Measurements from ENCODE around the gene DENND2A. TPM values are rescaled to one million over a fixed set of nuclear protein-coding genes. Genes with fewer than 3 reads are reported as not detected.
"Not testable (repeated sequence)": the region's sequence is repeated elsewhere in the genome, so short reads cannot be mapped to it uniquely, and the experiment has no call there.

Gene DENND2A
- total RNA-seq, 6 experiments from 2014 or later, result 0.50 to 0.99 (median 0.58) TPM

DNA sequence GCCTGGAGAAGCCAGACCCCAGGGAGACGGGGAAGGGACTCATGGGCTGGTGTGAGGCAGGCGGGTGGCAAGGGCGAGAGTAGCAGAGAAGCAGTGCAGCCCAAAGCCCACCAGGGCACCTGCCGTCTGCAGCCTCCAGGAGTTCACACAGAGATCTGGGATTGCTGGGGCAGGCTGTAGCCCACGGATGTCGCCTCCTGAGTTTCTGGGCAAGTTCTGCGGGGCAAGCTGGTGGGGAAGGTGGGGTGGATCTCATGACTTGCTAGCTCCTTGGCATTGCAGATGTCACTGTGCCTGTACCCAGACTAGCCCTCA, 38.2 kb upstream of the DENND2A start:
- Mint-ChIP-seq H3K27me3 (ENCODE audit: insufficient read depth) (no peaks in the 10 kb centered on the region; the same call in 1 of the 2 replicates), H3K36me3 (ENCODE audit: low read depth) (peaks cover 12% of the 10 kb centered on the region), H3K4me3 (no peak overlapping the region), H3K4me1 (ENCODE audit: low read depth) (peaks cover 20% of the 10 kb centered on the region), H3K9me3 (no peaks in the 10 kb centered on the region), H3K27ac (no peak overlapping the region)
- DNase-seq, result no peak
- TF ChIP-seq, protein P1, sequence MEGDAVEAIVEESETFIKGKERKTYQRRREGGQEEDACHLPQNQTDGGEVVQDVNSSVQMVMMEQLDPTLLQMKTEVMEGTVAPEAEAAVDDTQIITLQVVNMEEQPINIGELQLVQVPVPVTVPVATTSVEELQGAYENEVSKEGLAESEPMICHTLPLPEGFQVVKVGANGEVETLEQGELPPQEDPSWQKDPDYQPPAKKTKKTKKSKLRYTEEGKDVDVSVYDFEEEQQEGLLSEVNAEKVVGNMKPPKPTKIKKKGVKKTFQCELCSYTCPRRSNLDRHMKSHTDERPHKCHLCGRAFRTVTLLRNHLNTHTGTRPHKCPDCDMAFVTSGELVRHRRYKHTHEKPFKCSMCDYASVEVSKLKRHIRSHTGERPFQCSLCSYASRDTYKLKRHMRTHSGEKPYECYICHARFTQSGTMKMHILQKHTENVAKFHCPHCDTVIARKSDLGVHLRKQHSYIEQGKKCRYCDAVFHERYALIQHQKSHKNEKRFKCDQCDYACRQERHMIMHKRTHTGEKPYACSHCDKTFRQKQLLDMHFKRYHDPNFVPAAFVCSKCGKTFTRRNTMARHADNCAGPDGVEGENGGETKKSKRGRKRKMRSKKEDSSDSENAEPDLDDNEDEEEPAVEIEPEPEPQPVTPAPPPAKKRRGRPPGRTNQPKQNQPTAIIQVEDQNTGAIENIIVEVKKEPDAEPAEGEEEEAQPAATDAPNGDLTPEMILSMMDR (IDR thresholded peaks at IDR 0.05), result no peak

DNA sequence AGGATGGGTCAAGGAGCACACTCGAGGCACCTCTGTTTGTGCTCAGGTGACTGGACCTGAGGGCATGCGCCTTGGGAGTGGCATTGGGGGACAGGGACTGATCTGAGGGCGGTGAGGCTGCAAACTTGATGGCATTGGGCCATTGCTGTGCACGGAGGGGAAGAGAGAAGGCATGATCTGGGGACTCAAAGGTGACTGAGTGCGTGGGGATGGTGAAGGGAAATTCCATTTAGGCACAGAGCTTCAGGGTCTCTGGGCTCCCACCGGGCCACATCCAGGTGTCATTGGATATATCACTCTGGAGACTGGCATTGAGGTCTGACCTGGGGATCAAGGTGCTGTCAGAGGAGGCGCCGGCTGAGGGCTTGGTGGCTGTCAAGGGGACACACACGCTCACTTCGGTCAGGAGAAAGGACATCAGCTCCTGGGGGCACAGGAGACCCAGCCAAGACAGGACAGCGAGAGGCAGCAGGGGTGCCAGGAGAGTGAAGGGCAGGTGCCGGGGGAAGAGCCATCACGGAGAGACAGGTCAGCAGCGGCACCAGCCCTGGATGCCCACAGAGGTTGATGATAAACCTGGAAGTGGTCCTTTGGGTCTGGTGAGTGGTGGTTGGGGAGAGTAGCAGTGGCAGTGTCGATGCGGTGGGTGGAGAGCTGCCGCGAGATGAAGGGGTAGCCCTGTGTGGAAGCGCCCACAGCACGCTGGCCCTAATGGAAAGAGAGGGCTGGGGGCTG, 37.6 kb upstream of the DENND2A start:
- Mint-ChIP-seq H3K36me3 (ENCODE audit: low read depth) (peaks cover 12% of the 10 kb centered on the region), H3K9me3 (no peaks in the 10 kb centered on the region), H3K27me3 (ENCODE audit: insufficient read depth) (no peaks in the 10 kb centered on the region; the same call in 1 of the 2 replicates), H3K27ac (no peak overlapping the region), H3K4me3 (no peak overlapping the region), H3K4me1 (ENCODE audit: low read depth) (peaks cover 24% of the 10 kb centered on the region)
- TF ChIP-seq, protein P1 (IDR thresholded peaks at IDR 0.05), result no peak
- DNase-seq, result no peak

DNA sequence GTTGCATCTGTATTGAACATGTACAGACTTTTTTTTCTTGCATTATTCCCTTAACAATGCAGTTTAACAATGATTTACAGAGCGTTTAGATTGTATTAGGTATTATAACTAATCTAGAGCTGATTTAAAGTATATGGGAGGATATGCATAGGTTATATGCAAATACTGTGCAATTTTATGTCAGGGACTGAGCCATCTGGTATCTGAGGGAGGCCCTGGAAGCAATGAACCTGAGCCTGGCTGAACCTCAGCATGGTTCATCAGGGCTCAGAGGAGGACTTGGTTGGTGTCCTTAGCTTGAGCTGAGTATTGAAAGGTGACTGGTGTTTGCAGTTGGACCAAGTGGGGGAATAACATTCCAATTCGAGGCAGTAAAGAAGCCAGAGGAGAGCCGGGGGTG, 36.9 kb upstream of the DENND2A start:
- H3K4me3 Mint-ChIP-seq, result no peak overlapping the region
- no peak for DNase-seq
- peaks cover 24% of the 10 kb centered on the region for H3K4me1 Mint-ChIP-seq (ENCODE audit: low read depth)
- H3K36me3 Mint-ChIP-seq (ENCODE audit: low read depth), result peaks cover 12% of the 10 kb centered on the region
- no peaks in the 10 kb centered on the region for H3K9me3 Mint-ChIP-seq
- TF ChIP-seq, protein P1 (IDR thresholded peaks at IDR 0.05), result no peak
- H3K27ac Mint-ChIP-seq, result no peak overlapping the region
- no peaks in the 10 kb centered on the region; the same call in 1 of the 2 replicates for H3K27me3 Mint-ChIP-seq (ENCODE audit: insufficient read depth)

DNA sequence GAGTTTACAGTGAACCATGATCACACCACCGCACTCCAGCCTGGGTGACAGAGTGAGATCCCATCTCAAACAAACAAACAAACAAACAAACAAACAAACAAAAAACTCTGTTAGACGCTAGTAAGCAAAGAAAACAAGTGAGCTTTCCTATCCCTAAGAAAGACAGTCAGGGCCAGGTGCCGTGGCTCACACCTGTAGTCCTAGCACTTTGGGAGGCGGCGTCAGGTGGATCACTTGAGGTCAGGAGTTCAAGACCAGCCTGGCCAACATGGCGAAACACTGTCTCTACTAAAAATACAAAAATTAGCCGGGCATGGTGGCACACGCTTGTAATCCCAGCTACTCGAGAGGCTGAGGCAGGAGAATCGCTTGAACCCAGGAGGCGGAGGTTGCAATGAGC, 36.3 kb upstream of the DENND2A start:
- not testable (repeated sequence) for DNase-seq; H3K4me3 Mint-ChIP-seq; H3K27ac Mint-ChIP-seq; H3K9me3 Mint-ChIP-seq; H3K27me3 Mint-ChIP-seq (ENCODE audit: insufficient read depth)
- Mint-ChIP-seq H3K36me3 (ENCODE audit: low read depth) (peaks cover 12% of the 10 kb centered on the region), H3K4me1 (ENCODE audit: low read depth) (peaks cover 29% of the 10 kb centered on the region)

DNA sequence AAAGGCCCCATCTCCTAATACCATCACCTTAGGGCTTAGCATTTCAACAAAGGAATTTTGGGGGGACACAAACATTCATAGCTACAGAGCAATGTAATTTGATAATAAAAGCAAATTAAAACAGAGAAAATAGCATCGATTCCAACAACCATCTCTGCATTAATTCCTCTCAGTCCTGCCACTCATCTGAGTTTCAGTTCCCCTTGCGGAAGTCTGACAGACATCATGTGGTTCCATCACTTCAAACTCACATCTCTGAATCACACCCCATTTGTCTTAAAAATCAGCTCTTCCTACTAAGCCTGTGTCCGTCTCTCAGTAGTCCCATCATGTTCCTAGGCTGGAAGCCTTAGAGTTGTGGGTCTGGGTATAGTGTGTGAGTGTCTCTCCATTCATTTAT, 35.7 kb upstream of the DENND2A start:
- DNase-seq, result no peak
- Mint-ChIP-seq H3K27ac (no peak overlapping the region), H3K36me3 (ENCODE audit: low read depth) (peaks cover 12% of the 10 kb centered on the region), H3K9me3 (no peaks in the 10 kb centered on the region), H3K4me1 (ENCODE audit: low read depth) (peaks cover 29% of the 10 kb centered on the region), H3K4me3 (no peak overlapping the region), H3K27me3 (ENCODE audit: insufficient read depth) (no peaks in the 10 kb centered on the region; the same call in 1 of the 2 replicates)
- TF ChIP-seq, protein P1 (IDR thresholded peaks at IDR 0.05), result no peak

DNA sequence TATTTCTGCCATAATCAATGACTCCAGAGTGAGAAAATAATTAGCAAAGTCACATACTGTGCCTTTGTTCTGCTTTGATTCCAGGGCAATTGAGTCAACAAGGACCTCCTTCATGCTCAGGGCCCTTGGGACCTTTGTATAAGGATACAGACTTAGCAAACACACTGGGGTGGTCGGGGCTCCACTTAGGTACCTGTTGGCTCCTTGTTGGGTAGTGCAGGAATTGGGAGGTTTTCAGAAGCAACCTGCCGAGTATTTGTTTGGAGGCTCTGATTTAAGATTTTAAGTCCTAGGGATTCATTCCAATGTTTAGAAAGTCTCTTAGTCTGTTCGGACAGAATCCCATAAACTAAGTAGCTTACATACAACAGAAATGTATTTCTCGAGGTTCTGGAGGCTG, 35.1 kb upstream of the DENND2A start:
- H3K4me1 Mint-ChIP-seq (ENCODE audit: low read depth), result peaks cover 29% of the 10 kb centered on the region
- H3K27ac Mint-ChIP-seq, result peak overlapping the region; percentile 19; the same call in 1 of the 2 replicates
- no peaks in the 10 kb centered on the region for H3K9me3 Mint-ChIP-seq
- DNase-seq, result no peak
- peaks cover 8% of the 10 kb centered on the region for H3K36me3 Mint-ChIP-seq (ENCODE audit: low read depth)
- H3K27me3 Mint-ChIP-seq (ENCODE audit: insufficient read depth), result no peaks in the 10 kb centered on the region; the same call in 1 of the 2 replicates
- TF ChIP-seq, protein P1 (IDR thresholded peaks at IDR 0.05), result no peak
- no peak overlapping the region for H3K4me3 Mint-ChIP-seq

All from HFFc6 (cell line).